ENCODE data around the gene ACTN3.
"Not testable (repeated sequence)": the region's sequence is repeated elsewhere in the genome, so short reads cannot be mapped to it uniquely, and the experiment has no call there.

The ACTN3 gene

GRCh38 chr11:66566221-66566620 lies 19.5 kb downstream of the ACTN3 start:
- no peak for DNase-seq

GRCh38 chr11:66567787-66568123 lies 21.1 kb downstream of the ACTN3 start:
- DNase-seq: no peak

GRCh38 chr11:66568124-66568916 lies 21.6 kb downstream of the ACTN3 start, which contains the start of gene CTSF:
Gene CTSF (minus strand): TSS chr11:66568606. CDS start chr11:66568486, 120 bp downstream.
- peak; percentile 91 for DNase-seq

- no peak for DNase-seq
These were observed 22.4 kb downstream of the ACTN3 start for GRCh38 chr11:66569076-66569475.

GRCh38 chr11:66570079-66570849 lies 23.6 kb downstream of the ACTN3 start:
- no peak for DNase-seq

GRCh38 chr11:66570850-66571180 lies 24.1 kb downstream of the ACTN3 start:
- DNase-seq: no peak

- DNase-seq: peak; percentile 94
These were observed 32.4 kb downstream of the ACTN3 start for GRCh38 chr11:66579017-66579606.

GRCh38 chr11:66580803-66581202 lies 34.1 kb downstream of the ACTN3 start:
- DNase-seq: no peak

- no peak for DNase-seq
These were observed 34.6 kb downstream of the ACTN3 start for GRCh38 chr11:66581261-66581660.

GRCh38 chr11:66582565-66583147 lies 36.0 kb downstream of the ACTN3 start:
- not testable (repeated sequence) for DNase-seq

GRCh38 chr11:66585447-66585846 lies 38.7 kb downstream of the ACTN3 start:
- DNase-seq: not testable (repeated sequence)

- no peak for DNase-seq
These were observed 39.4 kb downstream of the ACTN3 start for GRCh38 chr11:66586136-66586535.

- DNase-seq: not testable (repeated sequence)
These were observed 42.6 kb downstream of the ACTN3 start for GRCh38 chr11:66589315-66589714.

GRCh38 chr11:66589996-66590675 lies 43.4 kb downstream of the ACTN3 start:
- no peak for DNase-seq

- DNase-seq: no peak
These were observed 44.5 kb downstream of the ACTN3 start for GRCh38 chr11:66591175-66591574.

GRCh38 chr11:66592457-66593302 lies 46.0 kb downstream of the ACTN3 start, which contains the start of the genes CCDC87 and CCS:
Gene CCDC87 (minus strand): TSS chr11:66593063. CDS start chr11:66593015, 48 bp downstream.
Gene CCS (plus strand): TSS chr11:66593185. CDS start chr11:66593262, 77 bp downstream.
- DNase-seq: peak; percentile 99

- no peak for DNase-seq
These were observed 46.6 kb downstream of the ACTN3 start for GRCh38 chr11:66593303-66593635.

- no peak for DNase-seq
These were observed 46.9 kb downstream of the ACTN3 start for GRCh38 chr11:66593650-66594049.

- no peak for DNase-seq
These were observed 48.7 kb downstream of the ACTN3 start for GRCh38 chr11:66595245-66595904.

GRCh38 chr11:66598993-66599392 lies 52.3 kb downstream of the ACTN3 start:
- no peak for DNase-seq

- no peak for DNase-seq
These were observed 53.5 kb downstream of the ACTN3 start for GRCh38 chr11:66600219-66600618.

Measured in activated CD8-positive, alpha-beta memory T cell treated with anti-CD3 and anti-CD28 coated beads for 24 hours (primary cell).